ENCODE results near the gene RPL32.

DNA sequence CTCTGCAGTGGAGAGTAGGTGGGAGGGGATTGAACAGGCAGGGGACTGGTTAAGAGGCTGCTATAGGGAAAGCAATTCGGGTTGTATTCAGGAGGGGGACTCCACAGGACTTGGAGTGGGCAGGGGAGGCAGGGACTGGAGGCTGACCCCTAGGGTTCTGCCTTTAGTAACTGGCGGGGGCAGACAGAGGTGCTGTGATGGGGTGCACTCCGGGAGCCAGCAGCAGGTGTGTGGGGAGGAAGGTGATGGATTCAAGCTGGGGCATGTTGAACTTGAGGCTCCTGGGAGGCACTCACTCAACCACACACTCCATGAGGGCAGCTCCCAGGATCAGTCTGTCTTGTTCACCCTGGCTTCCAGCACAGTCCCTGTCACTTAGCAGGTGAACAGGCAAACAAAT is 32.4 kb downstream of the RPL32 start:
- TF ChIP-seq CTCF (IDR thresholded peaks at IDR 0.05) (no peak), POLR2AphosphoS5 (IDR thresholded peaks at IDR 0.05; ENCODE audit: low read depth, low read length) (no peak), SIN3A (IDR thresholded peaks at IDR 0.05; ENCODE audit: borderline replicate concordance, insufficient read depth, low read depth, low read length) (no peak)
- TF ChIP-seq, protein P1, sequence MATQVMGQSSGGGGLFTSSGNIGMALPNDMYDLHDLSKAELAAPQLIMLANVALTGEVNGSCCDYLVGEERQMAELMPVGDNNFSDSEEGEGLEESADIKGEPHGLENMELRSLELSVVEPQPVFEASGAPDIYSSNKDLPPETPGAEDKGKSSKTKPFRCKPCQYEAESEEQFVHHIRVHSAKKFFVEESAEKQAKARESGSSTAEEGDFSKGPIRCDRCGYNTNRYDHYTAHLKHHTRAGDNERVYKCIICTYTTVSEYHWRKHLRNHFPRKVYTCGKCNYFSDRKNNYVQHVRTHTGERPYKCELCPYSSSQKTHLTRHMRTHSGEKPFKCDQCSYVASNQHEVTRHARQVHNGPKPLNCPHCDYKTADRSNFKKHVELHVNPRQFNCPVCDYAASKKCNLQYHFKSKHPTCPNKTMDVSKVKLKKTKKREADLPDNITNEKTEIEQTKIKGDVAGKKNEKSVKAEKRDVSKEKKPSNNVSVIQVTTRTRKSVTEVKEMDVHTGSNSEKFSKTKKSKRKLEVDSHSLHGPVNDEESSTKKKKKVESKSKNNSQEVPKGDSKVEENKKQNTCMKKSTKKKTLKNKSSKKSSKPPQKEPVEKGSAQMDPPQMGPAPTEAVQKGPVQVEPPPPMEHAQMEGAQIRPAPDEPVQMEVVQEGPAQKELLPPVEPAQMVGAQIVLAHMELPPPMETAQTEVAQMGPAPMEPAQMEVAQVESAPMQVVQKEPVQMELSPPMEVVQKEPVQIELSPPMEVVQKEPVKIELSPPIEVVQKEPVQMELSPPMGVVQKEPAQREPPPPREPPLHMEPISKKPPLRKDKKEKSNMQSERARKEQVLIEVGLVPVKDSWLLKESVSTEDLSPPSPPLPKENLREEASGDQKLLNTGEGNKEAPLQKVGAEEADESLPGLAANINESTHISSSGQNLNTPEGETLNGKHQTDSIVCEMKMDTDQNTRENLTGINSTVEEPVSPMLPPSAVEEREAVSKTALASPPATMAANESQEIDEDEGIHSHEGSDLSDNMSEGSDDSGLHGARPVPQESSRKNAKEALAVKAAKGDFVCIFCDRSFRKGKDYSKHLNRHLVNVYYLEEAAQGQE (IDR thresholded peaks at IDR 0.05; ENCODE audit: insufficient read depth in 1 of 2, low read depth in 2 of 2, low read length in 1 of 2), result no peak

Measured in Panc1 (cell line).